Measurements from ENCODE around the gene PIK3CD.

PIK3CD gene

DNA sequence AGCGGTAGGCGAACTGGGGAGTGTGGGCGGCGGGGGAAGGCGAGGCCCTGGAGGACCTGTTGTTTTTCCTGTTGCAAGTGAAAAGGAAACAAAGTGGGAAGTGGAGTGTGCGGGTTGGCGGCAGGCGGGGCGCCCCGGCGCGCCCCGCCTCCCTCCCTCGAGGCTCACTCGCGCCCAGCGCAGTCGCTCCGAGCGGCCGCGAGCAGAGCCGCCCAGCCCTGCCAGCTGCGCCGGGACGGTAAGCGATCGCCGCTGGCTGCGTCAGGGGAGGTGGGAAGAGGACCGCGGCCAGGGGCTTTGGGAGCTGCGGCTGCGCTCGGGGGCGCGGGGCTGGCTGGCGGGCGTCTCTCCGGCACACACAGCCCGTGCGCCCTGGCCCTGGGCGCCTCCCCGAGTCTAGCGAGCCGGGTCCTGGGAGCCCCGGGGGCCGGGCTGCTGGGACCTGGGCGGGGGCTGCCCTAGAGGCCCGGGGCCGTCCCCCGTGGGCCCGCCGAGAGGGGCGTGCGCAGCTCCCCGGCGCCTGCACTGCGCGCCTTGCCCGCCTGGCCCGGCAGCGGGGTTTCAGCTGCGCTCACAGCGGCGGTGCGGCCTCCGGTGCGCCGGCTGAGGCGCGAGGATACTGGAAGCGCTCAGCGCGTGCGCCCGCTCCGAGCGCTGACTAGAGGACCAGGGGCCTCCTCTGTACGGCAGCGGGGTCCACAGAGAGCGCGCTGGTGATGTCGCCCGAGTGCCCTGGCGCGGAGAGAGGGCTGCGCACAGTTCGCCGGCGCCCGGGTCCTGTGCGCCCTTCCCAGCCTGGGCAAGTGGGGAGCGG, at the start of gene PIK3CD:
Gene PIK3CD (plus strand): TSS at position 167 of the 814 bp plus-strand sequence. CDS start 58,725 bp downstream, outside the sequence.
- no peak for DNase-seq (ENCODE audit: low read depth in 2 of 2)

DNA sequence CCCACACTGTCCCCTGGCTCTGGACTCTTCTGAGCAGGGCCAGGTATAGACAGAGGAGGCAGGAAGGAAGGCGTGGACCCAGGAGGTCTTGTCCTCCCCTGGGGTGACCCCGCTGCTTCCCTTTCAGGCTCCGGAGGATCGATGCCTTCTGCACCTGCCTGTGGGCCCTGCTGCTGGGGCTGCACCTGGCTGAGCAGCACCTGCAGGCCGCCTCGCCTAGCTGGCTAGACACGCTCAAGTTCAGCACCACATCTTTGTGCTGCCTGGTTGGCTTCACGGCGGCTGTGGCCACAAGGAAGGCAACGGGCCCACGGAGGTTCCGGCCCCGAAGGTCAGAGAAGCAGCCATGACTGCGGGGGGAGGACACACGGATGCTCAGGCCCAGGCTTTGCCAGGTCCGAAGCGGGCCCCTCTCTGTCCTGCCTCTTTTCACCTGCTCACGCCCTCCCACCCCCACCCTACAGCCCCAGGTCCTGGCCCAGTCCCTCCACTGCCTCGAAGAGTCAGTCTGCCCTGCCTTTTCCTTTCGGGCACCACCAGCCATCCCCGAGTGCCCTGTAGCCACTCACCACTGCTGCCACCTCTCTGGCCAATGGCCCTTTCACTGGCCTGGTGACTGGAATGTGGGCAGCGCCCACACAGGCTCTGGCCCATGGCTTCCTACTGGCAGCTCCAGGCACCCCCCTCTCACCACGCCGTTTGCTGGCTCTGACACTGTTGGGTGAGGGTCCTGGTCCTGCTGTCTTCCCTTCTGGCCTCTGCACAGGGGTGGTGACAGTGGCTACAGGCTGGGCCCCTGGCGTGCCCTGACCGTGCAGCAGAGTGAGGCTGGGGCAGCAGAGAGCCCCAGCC, 49.4 kb upstream of the PIK3CD start:
- DNase-seq (ENCODE audit: low read depth in 2 of 2), result no peak

DNA sequence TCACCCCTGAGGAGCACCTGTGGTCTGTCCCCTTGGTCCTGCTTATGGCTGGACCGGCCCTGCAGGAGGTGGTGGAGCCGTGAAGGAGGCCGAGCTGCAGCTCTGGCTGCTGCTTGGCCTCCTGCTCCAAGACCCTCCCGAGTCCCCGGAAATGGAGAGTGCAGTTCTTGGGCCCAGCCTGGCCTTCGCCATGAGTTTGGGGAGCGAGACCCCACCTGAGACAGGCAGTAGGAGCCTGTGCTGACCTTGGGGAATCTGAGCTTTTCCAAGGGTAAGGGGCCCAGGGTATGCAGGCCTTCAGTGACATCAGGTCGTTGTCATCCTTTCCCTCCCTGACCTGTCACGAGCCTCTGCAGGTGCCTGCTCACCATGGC, 48.8 kb upstream of the PIK3CD start:
- no peak for DNase-seq (ENCODE audit: low read depth in 2 of 2)

DNA sequence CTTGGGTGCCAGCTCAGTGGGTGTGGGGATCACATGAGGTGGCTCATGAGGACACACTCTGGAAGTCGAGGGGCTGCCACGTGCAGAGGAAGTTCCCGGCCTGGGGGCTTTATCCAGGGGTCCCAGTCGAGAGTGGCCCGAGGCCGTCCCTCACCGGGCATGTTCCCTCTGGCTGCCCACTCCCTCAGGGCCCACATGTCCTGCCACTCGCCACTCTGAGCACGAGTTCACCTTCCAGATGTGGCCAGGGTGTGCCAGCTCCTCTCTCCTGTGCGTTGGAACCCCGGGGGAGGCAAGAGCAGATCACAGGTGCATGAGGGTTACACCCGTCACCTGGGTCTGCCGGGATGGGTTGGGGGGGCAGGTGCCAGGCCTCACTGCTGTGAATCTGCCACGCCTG, 48.2 kb upstream of the PIK3CD start:
- DNase-seq (ENCODE audit: low read depth in 2 of 2), result no peak

DNA sequence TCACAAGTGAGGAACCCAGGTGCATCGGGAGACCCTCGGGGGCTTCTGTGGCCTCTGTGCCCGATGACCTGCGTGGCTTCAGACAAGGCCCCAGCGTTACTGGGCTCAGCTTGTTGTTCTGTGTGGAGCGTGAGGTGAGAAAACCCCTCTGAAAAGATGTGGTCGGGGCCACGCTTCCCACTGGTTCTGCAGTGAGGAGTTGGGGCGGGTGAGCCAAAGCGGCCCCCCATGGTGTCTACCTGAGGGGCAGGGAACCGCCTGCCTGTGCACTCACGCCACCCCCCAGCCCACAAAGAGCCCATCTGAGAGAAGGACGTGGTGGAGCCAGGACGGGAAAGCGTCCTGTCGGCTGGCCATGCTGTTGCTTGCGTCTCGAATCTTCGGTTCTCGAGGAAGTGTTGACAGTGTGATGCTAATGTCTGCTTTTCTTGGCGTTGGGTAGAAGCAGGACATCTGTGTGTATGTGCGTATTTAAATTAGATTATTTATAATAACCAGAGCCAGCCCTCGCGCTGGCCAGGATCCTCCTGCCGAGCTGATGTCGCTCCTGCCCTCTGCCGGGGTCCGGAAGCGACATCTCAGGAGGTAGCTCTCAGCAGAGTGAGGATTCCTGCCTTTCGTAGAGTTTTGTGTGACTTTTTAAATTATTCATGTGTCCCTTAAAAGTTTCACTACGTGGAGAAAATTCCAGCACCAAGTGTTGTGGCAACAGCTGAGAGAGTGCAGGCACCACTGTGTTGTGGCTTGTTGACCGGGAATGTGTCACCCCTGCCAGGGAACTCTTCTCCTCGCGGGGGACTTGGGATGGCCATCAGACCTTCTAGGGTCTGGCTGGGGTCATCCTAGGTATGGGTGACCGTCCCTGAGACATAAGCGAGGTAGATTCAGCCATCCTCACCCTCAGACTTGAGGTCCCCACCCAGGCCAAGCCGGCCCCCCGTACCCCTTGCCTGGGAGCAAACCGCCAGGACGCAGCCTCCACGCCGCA, 47.5 kb upstream of the PIK3CD start:
- no peak for DNase-seq (ENCODE audit: low read depth in 2 of 2)

DNA sequence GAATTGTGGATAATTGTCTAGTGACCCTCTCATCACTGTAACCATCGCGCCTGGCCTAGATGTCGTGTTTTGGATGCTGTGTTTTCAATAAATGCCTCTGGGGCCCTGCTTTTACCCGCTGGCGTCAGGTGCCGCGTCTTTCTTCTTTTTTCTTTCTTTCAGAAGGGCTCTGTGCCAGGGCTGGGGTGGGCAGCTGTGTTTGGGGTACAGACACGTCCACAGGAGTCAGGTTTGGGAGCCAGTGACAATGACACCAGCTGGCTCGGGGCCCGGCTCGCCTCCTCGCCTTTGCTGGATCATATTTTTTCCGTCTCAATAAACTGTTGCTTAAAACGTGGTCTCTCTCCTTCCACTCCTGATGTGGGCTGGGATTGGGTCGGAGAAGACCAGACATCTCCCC, 46.7 kb upstream of the PIK3CD start:
- DNase-seq (ENCODE audit: low read depth in 2 of 2), result no peak

DNA sequence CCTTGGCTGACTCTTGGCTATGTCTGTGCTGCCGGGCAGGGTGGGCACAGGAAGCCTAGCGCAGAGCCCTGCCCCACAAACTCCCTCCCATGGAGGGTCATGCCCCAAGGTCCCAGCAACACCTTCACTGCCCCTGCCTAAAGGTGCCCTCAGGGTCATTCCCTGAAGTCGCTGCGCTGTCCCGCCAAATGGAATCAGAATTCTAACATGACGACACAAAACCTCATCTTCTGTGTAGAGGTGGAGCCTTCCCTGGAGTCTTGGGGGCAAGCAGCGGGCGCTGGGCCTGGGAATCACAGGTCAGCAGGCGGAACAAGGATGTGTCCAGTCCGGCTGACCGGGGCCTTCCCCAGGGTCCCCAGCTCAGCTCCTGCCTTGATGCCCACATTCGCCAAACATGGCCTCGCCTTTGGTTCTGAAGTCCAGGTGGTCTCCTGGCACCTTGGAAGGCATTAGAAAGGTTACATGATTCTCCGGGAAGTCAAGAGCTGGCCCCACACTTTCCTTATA, 45.5 kb upstream of the PIK3CD start:
- no peak for DNase-seq (ENCODE audit: low read depth in 2 of 2)

DNA sequence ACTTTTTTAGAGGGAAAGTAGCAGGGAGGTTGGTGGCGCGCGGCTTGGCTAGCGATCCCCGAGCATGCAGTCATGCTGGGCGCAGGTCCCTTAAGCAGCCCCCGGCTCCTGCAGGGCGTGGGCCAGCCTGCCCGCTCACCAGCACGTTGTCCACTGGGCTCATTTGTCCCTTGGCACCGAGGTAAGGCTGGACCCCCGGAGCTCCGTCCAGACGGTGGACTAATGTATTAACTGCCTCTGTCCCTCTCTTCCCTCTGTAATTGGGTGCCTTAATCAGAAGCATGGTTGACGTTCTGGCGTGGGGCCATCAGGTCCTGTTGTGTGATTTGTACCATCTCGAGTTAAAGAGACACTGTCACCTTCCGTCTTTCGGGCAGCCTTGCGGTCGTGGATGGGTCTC, 45.1 kb upstream of the PIK3CD start:
- DNase-seq (ENCODE audit: low read depth in 2 of 2), result no peak

DNA sequence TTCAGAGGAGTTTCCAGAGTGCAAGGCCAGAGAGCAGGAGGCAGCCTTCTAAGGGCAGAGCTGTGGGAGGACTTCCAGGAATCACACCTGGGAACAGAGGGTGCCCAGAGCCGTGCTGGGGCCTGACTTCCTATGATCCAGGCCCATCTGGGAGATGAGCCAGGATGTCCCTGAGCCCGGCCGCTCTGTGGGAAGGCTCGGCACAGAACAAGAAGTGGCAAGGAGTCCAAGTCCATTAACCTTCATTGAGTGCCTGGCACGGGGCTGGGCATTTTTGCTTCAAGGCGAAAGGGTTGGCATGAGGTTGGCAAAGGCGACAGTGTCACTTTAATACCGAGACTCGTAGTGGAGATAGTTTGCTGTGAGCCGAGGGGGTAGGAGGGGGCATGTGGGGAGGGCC, 44.6 kb upstream of the PIK3CD start:
- DNase-seq (ENCODE audit: low read depth in 2 of 2), result no peak

DNA sequence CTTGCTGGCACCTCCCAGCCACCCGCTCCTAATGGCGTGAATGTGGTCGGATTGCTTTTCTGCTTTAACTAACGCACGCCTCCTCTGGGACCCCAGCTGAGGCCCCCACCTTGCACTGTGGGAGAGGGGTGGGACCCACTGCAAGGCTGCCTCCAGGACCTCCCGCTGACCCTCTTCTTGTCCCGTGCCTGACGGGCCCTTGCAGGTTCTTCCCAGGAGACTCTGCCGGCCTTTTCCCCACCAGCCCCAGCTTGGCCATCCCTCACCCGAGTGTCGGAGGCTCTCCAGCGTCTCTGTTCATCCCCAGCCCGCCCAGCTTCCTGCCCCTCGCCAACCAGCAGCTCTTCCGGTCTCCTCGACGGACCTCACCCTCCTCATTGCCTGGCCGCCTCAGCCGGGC, 44.2 kb upstream of the PIK3CD start:
- no peak for DNase-seq (ENCODE audit: low read depth in 2 of 2)

DNA sequence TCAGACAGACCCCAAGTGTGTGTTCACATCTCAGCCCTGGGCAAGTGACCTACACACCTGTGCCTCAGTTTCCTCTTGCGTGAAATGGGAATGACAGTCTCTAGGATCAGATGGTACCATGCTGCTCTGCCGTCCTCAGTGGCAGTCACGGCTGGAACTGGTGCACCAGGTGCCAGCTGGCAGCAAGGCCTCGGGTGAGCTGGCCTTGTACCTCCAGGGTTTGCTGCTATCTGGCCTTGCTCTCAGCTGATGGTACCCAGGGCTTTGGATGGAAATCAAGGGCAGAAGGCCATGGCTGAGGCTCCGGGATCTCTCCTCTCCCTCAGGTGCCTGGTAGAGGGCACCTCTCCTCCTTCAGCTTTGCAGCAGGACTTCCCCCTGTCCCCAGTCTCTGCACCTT, 41.5 kb upstream of the PIK3CD start:
- no peak for DNase-seq (ENCODE audit: low read depth in 2 of 2)

DNA sequence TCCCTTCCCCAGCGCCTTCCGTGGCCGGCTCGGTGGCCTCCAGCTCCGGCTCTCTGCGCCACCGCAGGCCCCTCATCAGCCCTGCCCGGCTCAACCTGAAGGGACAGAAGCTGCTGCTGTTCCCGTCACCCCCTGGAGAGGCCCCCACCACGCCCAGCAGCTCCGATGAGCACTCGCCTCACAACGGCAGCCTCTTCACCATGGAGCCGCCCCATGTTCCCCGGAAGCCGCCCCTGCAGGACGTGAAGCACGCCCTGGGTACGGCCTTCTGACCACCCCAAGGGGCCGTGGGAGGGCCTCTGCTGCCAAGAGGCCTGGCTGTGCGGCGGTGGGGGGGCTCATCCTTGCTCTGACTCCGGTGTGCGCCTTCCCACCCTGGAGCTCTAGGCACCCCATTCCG, 41.0 kb upstream of the PIK3CD start:
- DNase-seq (ENCODE audit: low read depth in 2 of 2), result no peak

DNA sequence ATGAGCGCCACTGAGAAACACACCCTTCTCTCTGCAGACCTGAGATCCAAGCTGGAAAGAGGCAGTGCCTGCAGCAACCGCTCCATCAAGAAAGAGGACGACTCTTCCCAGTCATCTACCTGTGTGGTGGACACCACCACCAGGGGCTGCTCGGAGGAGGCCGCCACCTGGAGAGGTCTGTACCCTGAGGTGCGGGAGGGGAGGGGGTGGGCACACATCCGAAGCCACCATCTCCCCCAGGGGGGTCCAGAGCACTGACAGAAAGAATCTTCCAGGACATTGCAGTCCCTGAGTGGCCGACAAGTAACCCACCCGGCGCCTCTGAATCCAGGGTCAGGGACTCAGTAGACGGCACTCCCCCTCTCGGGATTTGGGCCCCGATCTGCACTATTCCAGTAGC, 39.8 kb upstream of the PIK3CD start:
- no peak for DNase-seq (ENCODE audit: low read depth in 2 of 2)

DNA sequence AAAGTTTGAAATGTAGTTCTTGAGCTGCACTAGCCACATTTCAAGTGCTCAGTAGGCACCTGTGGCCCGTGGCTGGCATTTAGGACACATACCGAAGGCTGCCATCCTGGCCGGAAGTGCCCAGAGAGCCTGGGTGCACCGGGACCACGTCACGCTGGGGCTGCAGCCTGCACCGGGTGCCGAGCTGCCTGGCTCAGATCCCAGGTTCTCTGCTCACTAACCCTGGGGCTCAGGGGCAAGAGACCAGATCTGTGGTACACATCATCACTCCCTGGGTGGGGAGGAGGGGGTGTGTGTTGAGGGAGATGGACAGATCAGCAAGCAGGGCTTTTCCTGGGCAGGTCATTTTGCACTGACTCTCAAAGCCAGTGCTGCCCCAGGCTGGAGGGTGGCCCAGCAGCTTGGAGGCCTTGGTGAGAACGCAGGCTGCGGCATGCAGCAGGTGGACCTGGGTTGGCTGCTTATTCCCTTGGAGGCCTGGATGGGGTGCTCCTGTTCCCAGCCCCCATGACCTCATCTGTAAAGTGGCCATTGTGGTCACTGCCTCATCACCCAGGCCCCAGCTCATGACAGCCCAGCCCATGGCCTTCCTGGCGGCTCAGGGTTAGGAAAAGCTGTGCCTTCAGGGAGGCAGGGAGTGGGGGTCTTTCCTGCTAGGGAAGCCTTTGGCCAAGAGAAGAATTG, 39.2 kb upstream of the PIK3CD start:
- no peak for DNase-seq (ENCODE audit: low read depth in 2 of 2)

DNA sequence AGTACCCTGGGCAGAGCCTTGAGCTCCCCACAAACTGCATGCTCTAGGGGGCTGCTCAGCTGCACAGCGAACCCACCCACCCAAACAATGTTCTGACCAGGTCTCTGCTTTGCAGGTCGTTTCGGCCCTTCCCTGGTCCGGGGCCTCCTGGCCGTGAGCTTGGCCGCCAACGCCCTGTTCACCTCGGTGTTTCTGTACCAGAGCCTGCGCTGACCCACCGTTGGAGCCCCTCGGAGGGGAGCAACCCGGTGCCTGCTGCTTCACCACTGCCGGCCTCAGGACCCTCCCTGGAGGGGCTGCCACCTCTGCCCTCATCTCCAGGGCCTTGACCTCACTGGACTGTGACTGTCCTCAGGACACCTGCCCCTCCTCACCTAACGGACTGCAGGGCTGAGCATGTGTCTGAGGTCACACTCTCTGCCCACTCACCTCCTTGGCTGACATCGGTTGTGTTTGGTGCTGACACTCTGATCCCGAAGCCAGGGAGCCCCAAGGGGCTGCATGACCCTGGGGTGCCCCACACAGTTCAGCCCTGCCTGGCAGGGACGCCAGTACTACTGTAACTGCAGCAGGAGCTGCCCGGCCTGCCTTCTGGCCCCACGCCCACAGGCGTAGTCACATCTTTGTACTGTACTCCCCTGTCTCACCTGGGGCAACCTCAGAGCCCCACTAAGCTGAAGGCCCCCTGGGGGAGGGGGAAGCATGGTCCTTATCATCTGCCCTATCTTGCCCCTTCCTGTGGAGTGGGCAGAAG, 38.5 kb upstream of the PIK3CD start:
- DNase-seq (ENCODE audit: low read depth in 2 of 2), result no peak

DNA sequence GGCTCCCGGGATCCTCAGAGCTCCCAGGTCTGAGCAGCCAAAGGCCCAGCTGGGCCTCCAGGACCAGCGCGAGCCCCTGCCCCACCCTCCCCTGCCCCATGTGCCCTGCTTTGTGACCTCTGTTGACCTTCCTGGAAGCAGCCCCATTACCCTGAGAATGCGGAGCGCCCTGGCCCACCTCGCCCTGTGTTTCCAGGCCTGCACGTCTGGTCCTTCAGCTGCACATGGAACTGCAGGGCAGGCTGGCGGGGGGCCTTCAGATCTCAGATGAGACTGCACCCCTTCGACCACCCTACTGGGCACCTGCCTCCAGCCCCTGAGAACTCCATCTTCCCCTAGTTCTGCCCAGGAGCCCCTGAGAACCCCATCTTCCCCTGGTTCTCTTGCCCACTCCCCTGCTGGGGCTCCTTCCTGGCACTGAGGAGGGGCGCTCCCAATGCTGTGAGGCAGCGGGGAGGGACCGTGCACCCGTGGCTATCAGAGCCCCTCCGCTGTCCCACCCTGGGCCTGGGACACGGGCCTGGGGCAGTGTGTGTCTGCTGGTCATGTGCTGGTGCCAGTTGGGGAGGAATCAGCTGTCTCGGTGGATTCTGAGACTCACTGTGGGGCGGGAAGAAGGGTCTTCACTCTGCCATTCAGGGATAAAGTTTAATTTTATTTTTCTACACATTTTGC, 37.8 kb upstream of the PIK3CD start:
- DNase-seq (ENCODE audit: low read depth in 2 of 2), result no peak

DNA sequence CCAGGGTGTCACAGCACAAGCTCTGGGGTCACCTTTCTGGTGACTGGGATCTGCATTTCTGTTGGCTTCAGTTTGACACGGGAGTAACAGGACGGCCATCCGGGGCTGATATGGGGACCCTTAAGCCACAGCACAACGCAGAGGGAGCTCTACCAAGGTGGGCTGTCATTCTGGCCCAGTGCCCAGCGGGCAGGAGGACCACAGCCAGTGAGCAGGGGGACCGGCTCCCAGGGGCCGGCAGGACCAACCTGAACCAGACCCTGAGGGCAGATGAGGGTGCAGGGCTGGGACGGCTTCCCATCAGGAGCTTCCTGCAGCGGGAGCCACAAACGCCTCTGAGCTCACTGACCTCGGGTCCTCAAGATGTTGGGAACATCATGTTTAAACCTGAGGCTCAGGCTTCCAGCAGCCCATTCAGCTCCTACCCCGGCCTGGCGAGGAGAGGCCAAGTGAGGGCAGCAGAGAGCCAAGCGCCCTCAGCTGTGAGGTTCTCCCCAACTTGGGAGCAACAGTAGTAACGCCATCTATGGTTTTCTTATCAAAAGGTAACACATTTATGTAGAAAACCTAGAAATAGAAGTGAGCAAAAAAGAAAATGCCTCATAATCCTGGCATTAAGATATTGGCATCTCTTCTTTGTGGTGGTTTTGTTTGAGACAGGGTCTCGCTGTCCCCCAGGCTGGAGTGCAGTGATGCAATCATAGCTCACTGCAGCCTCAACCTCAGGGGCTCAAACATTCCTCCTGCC, 36.0 kb upstream of the PIK3CD start:
- DNase-seq (ENCODE audit: low read depth in 2 of 2), result peak in 1 of 2 donors; percentile 44

DNA sequence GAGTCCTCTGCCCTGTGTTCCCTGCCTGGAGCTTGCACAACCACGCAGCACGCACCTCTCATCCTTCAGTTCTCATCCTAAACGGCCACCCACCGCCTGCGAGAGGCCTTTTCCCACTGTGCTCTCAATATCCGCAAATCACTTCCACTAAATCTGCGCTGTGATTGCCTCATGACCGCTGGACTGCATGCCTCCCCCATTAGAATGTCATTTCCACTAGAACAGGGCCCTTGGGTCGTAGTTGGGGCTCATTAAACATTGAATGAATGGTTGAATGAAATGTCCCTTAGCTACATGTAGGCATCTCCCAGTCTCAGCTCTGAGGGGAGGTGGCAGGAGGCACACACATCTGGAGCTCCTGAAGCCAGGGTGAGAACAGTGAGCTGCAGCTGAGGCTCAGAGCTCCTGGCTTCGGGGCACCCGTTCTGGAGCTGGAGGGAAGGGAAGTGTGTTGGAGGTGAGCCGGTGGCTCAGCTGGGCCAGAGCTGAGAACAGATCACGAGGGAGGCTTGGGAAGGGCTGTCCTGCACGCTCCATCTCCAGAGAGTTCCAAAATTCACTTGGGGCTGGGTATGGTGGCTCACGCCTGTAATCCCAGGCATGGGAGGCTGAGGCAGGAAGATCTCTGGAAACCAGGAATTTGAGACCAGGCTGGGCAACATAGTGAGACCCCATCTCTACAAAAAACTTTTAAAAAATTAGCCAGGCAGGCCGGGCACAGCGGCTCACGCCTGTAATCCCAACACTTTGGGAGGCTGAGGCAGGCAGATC, 32.4 kb upstream of the PIK3CD start:
- DNase-seq (ENCODE audit: low read depth in 2 of 2), result no peak

Data from activated CD4-positive, alpha-beta T cell treated with anti-CD3 and anti-CD28 coated beads for 24 hours (primary cell).